Ascending aorta (tissue), 2 donors: ENCODE data around the gene COG3. TPM values are rescaled to one million over a fixed set of nuclear protein-coding genes. Genes with fewer than 3 reads are reported as not detected.

Experiments
- DNase-seq, 2 donors: peaks; one replicate each; pipeline ENCODE4 v3.0.0-alpha.2; 2019; ENCODE audit warnings: low spot score in 2 of 2
- H3K27ac ChIP-seq, 2 donors: fragments of 200-600 bp; sonication (generic); one replicate each; pipeline ENCODE4 v1.5.1; 2016 to 2017; ENCODE audit warnings: mild to moderate bottlenecking in 1 of 2
- H3K27me3 ChIP-seq: fragments of 200-600 bp; sonication (generic); one replicate; pipeline ENCODE4 v1.5.1; 2017
- H3K36me3 ChIP-seq, 2 donors: fragments of 200-600 bp; sonication (generic); one replicate each; pipeline ENCODE4 v1.5.1; 2016
- H3K4me1 ChIP-seq, 2 donors: fragments of 200-600 bp; sonication (generic); one replicate each; pipeline ENCODE4 v1.5.1; 2016 to 2017; ENCODE audit warnings: mild to moderate bottlenecking in 1 of 2
- H3K4me3 ChIP-seq, 2 donors: fragments of 200-600 bp; sonication (generic); one replicate each; pipeline ENCODE4 v1.5.1; 2016 to 2017; ENCODE audit warnings: mild to moderate bottlenecking in 1 of 2
- H3K9me3 ChIP-seq, 2 donors: fragments of 200-600 bp; sonication (generic); one replicate each; pipeline ENCODE4 v1.5.1; 2016
- intact Hi-C: fragments of 100-400 bp; cut with DNase I; formaldehyde crosslinking; loops from one replicate; pipeline ENCODE4 v1.15.1; 2023
- total RNA-seq: library from RNA; depleted of rRNA; stranded (reverse); fragments of >200 nt; gene quantifications from one replicate; pipeline ENCODE4 v1.1.0, GENCODE V29; 2016
- TF ChIP-seq, protein P1 (sequence below), 3 experiments: fragments of 200-600 bp in 2 of 3; fragments of 450-650 bp in 1 of 3; sonication (generic) in 2 of 3; IDR thresholded peaks; one replicate each; pipeline ENCODE4 v1.5.1; 2016 to 2019; ENCODE audit warnings: antibody characterized with exemption in 3 of 3, mild to moderate bottlenecking in 1 of 3, moderate library complexity in 1 of 3

COG3 gene
- total RNA-seq, 1 donor from 2014 or later: 5.7 TPM

DNA sequence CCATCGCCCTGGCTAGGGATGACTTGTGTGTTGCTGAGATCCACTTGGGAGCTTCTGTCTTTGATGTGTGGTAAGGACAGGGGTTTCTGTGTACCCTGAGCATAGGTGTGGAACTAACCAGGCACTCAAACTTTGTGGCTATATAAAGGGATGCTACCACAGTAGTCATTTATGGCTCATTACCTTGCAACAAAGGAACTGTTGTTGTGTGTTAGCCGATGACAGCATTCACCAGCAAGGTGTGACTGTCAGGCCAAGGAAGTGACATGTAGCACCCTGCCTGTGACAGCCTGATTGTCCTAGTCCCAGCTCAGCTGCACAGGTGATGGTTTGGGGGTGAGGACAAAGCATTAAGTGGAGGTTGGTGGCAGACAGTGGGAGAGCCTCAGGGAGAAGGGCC is 73.6 kb downstream of the COG3 start:
- no peaks in the 10 kb centered on the region for H3K9me3 ChIP-seq
- intact Hi-C loops: no loop called here
- H3K4me1 ChIP-seq: no peaks in the 10 kb centered on the region
- no peak overlapping the region for H3K4me3 ChIP-seq
- DNase-seq: no peak
- TF ChIP-seq, protein P1, sequence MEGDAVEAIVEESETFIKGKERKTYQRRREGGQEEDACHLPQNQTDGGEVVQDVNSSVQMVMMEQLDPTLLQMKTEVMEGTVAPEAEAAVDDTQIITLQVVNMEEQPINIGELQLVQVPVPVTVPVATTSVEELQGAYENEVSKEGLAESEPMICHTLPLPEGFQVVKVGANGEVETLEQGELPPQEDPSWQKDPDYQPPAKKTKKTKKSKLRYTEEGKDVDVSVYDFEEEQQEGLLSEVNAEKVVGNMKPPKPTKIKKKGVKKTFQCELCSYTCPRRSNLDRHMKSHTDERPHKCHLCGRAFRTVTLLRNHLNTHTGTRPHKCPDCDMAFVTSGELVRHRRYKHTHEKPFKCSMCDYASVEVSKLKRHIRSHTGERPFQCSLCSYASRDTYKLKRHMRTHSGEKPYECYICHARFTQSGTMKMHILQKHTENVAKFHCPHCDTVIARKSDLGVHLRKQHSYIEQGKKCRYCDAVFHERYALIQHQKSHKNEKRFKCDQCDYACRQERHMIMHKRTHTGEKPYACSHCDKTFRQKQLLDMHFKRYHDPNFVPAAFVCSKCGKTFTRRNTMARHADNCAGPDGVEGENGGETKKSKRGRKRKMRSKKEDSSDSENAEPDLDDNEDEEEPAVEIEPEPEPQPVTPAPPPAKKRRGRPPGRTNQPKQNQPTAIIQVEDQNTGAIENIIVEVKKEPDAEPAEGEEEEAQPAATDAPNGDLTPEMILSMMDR (IDR thresholded peaks at IDR 0.05): no peak
- peaks cover 24 to 25% of the 10 kb centered on the region in 2 donors for H3K36me3 ChIP-seq
- H3K27me3 ChIP-seq: no peaks in the 10 kb centered on the region
- no peak overlapping the region for H3K27ac ChIP-seq

DNA sequence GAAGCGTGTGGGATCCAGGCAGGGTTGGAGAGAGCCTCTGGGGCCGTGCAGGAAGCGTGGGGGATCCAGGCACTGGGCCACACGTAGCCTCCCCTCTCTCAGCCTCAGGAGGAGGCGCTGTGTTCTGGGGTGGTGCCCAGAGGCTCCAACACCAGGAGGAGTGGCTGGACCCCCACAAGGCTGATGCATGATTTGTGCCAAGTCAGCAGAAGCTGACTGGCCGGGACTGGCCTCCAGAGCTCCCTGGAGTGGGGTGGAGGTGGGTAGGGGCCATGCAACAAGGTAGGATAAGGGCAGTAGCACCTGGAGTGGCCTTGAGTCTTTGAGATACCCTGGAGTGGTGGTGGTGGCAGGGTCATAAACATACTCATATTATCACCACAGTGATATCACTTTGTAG is 75.5 kb downstream of the COG3 start:
- intact Hi-C loops: no loop called here
- Histone ChIP-seq H3K27me3 (no peaks in the 10 kb centered on the region), H3K9me3 (no peaks in the 10 kb centered on the region), H3K4me3 (no peak overlapping the region), H3K36me3 (peaks cover 6 to 7% of the 10 kb centered on the region in 2 donors), H3K27ac (no peak overlapping the region), H3K4me1 (no peaks in the 10 kb centered on the region)
- TF ChIP-seq, protein P1 (IDR thresholded peaks at IDR 0.05): no peak
- no peak for DNase-seq

DNA sequence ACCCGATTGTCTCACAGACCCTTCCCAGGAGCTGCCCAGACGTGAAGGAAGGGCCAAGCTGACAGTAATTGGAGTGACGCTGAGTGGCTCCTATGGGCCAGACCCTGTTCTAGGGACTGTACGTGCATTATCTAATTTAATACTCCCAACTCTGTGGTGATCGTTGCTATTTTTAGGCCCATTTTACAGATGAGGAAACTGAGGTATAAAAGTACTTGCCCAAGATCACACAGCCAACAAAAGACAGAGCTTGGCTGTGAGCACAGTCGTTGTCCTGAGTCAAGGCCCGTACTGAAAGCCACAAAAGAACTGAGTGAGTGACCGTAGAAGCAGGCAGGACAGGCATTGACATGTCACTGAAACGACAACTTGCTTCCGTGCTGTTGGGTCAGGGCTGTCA is 76.1 kb downstream of the COG3 start:
- Histone ChIP-seq H3K4me3 (no peak overlapping the region), H3K27ac (no peak overlapping the region), H3K9me3 (no peaks in the 10 kb centered on the region), H3K27me3 (no peaks in the 10 kb centered on the region), H3K4me1 (no peaks in the 10 kb centered on the region), H3K36me3 (peaks cover under 1 to 3% of the 10 kb centered on the region in 2 donors)
- TF ChIP-seq, protein P1 (IDR thresholded peaks at IDR 0.05): no peak
- DNase-seq: no peak
- intact Hi-C loops: no loop called here

DNA sequence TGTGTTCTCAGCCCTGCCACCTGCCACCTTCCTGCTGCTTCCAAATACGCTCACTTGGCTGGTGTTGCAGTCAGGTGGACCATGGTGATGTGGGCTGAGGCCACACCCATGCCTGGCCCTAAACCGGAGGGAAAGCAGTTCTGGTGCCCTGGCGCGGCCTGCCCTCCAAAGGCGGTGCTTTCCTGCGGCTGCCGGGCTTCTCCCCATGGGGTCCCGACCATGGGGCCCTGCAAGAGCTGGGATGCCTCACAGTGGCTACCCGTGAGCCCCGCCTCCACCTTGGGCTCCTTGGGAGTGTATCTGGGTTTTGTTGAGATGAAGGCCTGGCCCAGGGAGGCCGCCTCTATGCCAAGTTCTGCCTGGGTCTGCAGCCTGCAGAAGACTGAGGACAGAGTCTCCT is 77.1 kb downstream of the COG3 start:
- Histone ChIP-seq H3K27me3 (no peaks in the 10 kb centered on the region), H3K4me1 (no peaks in the 10 kb centered on the region), H3K4me3 (no peak overlapping the region), H3K9me3 (no peaks in the 10 kb centered on the region), H3K27ac (no peak overlapping the region), H3K36me3 (no peaks in the 10 kb centered on the region)
- DNase-seq: no peak
- TF ChIP-seq, protein P1 (IDR thresholded peaks at IDR 0.05): no peak
- intact Hi-C loops: no loop called here

DNA sequence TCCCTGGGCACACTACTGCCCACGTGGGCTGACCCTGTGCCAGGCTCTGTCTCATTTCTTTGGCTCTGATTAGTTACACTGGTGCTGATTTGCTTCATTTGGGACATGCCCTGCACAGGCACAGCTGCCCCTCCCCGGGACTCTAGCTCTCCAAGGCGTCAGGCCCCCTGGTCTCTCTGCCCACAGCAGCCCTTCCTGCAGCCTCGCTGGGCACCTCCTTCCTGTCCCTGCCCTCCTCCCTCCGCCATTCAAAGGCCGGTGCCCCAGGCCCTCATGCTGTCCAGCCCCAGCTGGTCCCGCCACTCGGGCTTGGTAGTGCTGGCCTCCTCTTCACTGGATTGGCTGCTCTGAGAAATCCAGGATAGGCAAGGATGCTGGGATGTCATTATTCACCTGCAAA is 77.7 kb downstream of the COG3 start:
- intact Hi-C loops: no loop called here
- TF ChIP-seq, protein P1 (IDR thresholded peaks at IDR 0.05): no peak
- H3K4me3 ChIP-seq: no peak overlapping the region
- H3K27ac ChIP-seq: no peak overlapping the region
- H3K36me3 ChIP-seq: no peaks in the 10 kb centered on the region
- H3K9me3 ChIP-seq: no peaks in the 10 kb centered on the region
- H3K4me1 ChIP-seq: no peaks in the 10 kb centered on the region
- no peaks in the 10 kb centered on the region for H3K27me3 ChIP-seq
- no peak for DNase-seq

DNA sequence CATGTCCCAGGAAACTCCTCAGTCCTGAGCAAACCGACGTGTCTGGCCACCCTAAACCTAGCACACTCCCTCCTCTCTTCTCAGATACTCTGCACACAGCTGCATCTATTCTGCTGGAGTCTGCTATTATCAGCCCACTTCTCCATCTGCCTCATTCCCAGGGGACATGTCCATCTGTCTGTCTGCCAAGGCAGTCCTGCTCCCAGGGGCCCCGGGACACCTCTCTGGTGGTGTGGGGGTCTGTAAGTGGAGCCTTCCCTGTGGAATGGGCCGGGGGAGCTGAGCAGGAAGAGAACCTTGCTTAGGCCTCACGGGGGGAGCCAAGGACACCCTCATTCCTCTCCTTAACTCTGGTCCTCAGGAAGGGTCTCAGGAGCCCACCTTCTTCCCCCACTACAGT is 78.1 kb downstream of the COG3 start:
- Histone ChIP-seq H3K4me3 (no peak overlapping the region), H3K36me3 (no peaks in the 10 kb centered on the region), H3K4me1 (no peaks in the 10 kb centered on the region), H3K27me3 (no peaks in the 10 kb centered on the region), H3K27ac (no peak overlapping the region), H3K9me3 (no peaks in the 10 kb centered on the region)
- TF ChIP-seq, protein P1 (IDR thresholded peaks at IDR 0.05): no peak
- no peak for DNase-seq
- intact Hi-C loops: no loop called here
